PC-9 (cell line): ENCODE data around the gene KCTD16. TPM values are rescaled to one million over a fixed set of nuclear protein-coding genes. Genes with fewer than 3 reads are reported as not detected.

Experiments
- BruUV-seq: library from RNA; stranded (reverse); fragments of 400-500 nt; replicated peaks from 2 replicates; lab custom pipeline; 2021; lab: Mats Ljungman, UMichigan
- CTCF ChIA-PET: fragments of 300-600 bp; sonication (Branson Sonifier 250); formaldehyde crosslinking; loops from one replicate; lab custom pipeline; 2022; ENCODE audit warnings: antibody characterized with exemption; lab: Charles Lee
- POLR2A ChIA-PET: fragments of 300-600 bp; sonication (Branson Sonifier 250); formaldehyde crosslinking; loops from one replicate; lab custom pipeline; 2022; ENCODE audit warnings: antibody characterized with exemption; ENCODE audit not compliant: unreplicated experiment; lab: Charles Lee
- DNase-seq, 2 experiments: peaks; one replicate each; pipeline versions ENCODE4 v3.0.0 to v3.0.0-alpha.2; 2015 to 2022; ENCODE audit warnings: mixed read lengths in 1 of 2
- H2AFZ ChIP-seq: fragments of 200-600 bp; sonication (generic); 2 replicates; pipeline ENCODE4 v1.8.1; 2017; ENCODE audit warnings: antibody characterized with exemption
- H3F3A ChIP-seq: fragments of 200-600 bp; sonication (generic); 2 replicates; pipeline ENCODE4 v1.8.1; 2017; ENCODE audit warnings: antibody characterized with exemption, mild to moderate bottlenecking, low read depth; ENCODE audit not compliant: insufficient read depth
- H3K27ac ChIP-seq: fragments of 200-600 bp; sonication (generic); 2 replicates; pipeline ENCODE4 v1.6.1; 2016; ENCODE audit warnings: mixed run types
- H3K27me3 ChIP-seq: fragments of 200-600 bp; sonication (generic); 2 replicates; pipeline ENCODE4 v1.6.1; 2016; ENCODE audit warnings: low read depth, mixed run types; ENCODE audit not compliant: insufficient read depth
- H3K36me3 ChIP-seq: fragments of 200-600 bp; sonication (generic); 2 replicates; pipeline ENCODE4 v1.6.1; 2016; ENCODE audit warnings: low read depth, mixed run types
- H3K4me1 ChIP-seq: fragments of 200-600 bp; sonication (generic); replicated peaks from 2 replicates; pipeline ENCODE4 v1.6.1; 2016; ENCODE audit warnings: mixed run types; ENCODE audit not compliant: insufficient read depth
- H3K4me2 ChIP-seq: fragments of 200-600 bp; sonication (generic); 2 replicates; pipeline ENCODE4 v1.6.1; 2017; ENCODE audit warnings: mixed run types
- H3K4me3 ChIP-seq: fragments of 200-600 bp; sonication (generic); 2 replicates; pipeline ENCODE4 v1.6.1; 2016; ENCODE audit warnings: mixed run types
- H3K79me2 ChIP-seq: fragments of 200-600 bp; sonication (generic); 2 replicates; pipeline ENCODE4 v1.6.1; 2017; ENCODE audit warnings: low read depth, mixed run types
- H3K9me2 ChIP-seq: fragments of 200-600 bp; sonication (generic); 2 replicates; pipeline ENCODE4 v1.8.1; 2017; ENCODE audit warnings: mild to moderate bottlenecking; ENCODE audit not compliant: insufficient read depth
- H3K9me3 ChIP-seq: fragments of 200-600 bp; sonication (generic); 2 replicates; pipeline ENCODE4 v1.8.1; 2016; ENCODE audit warnings: low read depth; ENCODE audit not compliant: insufficient read depth
- H4K20me1 ChIP-seq: fragments of 200-600 bp; sonication (generic); 2 replicates; pipeline ENCODE4 v1.8.1; 2017; ENCODE audit not compliant: insufficient read depth
- EZH2 ChIP-seq: fragments of 200-600 bp; sonication (generic); IDR thresholded peaks from 2 replicates; pipeline ENCODE4 v1.8.0; 2017; ENCODE audit warnings: antibody characterized with exemption, low read depth
- intact Hi-C: fragments of 100-400 bp; cut with micrococcal nuclease; formaldehyde crosslinking; loops from one replicate; pipeline ENCODE4 v1.10.0; 2022; ENCODE audit not compliant: unreplicated experiment
- total RNA-seq: library from RNA; stranded (reverse); gene quantifications from 2 replicates; pipeline ENCODE4 v1.2.3, GENCODE V29; 2021
- TF ChIP-seq, protein P1 (sequence below): fragments of 200-600 bp; sonication (generic); conservative IDR thresholded peaks from 2 replicates; pipeline ENCODE4 v1.6.1; 2017; ENCODE audit warnings: mixed run types, antibody characterized with exemption, mild to moderate bottlenecking, moderate library complexity

KCTD16 gene
- total RNA-seq, 1 experiment from 2014 or later = 0.33 TPM

DNA sequence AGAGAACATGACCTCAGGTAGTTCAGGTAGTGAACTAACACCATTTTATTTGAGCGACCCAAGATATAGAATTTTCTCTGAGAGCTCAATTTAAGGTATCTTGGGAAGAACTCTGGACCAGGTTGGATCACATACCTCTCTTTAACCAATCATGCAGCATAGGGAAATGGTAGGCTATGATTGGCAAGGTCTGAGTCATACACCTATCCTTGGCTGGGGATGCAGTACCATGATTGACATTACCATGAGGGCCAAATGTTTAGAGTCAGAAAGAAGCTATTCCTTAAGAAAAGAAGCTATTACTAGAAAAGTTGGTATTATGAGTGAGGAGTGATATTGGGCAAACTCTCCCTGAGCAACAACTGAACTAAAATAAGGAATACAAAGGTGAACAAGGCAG, 258.7 kb downstream of the KCTD16 start:
- Histone ChIP-seq H3K27me3 (peaks cover 6% of the 10 kb centered on the region; the same call in 1 of the 2 replicates), H3K4me3 (no peak overlapping the region), H3K27ac (no peak overlapping the region), H3F3A (no peaks in the 10 kb centered on the region), H3K79me2 (no peaks in the 10 kb centered on the region), H3K9me2 (no peaks in the 10 kb centered on the region), H3K4me1 (no peaks in the 10 kb centered on the region), H2AFZ (no peak overlapping the region), H3K36me3 (no peaks in the 10 kb centered on the region), H3K4me2 (no peak overlapping the region), H3K9me3 (no peaks in the 10 kb centered on the region), H4K20me1 (no peaks in the 10 kb centered on the region)
- BruUV-seq = no TSS peak
- intact Hi-C loops = no loop called here
- CTCF ChIA-PET = no interaction called here
- no peak for DNase-seq
- POLR2A ChIA-PET = no interaction called here
- TF ChIP-seq, protein P1, sequence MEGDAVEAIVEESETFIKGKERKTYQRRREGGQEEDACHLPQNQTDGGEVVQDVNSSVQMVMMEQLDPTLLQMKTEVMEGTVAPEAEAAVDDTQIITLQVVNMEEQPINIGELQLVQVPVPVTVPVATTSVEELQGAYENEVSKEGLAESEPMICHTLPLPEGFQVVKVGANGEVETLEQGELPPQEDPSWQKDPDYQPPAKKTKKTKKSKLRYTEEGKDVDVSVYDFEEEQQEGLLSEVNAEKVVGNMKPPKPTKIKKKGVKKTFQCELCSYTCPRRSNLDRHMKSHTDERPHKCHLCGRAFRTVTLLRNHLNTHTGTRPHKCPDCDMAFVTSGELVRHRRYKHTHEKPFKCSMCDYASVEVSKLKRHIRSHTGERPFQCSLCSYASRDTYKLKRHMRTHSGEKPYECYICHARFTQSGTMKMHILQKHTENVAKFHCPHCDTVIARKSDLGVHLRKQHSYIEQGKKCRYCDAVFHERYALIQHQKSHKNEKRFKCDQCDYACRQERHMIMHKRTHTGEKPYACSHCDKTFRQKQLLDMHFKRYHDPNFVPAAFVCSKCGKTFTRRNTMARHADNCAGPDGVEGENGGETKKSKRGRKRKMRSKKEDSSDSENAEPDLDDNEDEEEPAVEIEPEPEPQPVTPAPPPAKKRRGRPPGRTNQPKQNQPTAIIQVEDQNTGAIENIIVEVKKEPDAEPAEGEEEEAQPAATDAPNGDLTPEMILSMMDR = no peak
- no peak for TF ChIP-seq EZH2

DNA sequence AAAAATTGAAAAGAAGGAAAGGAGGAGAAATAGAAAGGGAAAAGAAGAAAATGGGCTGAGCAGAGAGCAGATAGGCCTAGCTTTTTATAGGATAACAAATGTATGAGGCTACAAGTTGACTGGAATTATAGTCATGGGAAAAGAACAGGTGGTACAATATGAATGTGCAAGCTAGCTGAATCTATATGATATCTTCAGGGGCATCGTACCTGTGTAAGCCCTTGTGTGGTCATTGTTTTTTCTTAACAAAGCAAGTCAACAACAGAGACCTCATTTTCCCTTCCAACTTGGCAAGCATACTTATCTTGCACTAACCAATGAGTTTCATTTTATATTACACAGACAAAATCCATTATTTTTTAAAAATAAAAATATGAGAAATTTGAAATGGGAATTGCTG, 259.2 kb downstream of the KCTD16 start:
- CTCF ChIA-PET = no interaction called here
- Histone ChIP-seq H3K9me3 (no peaks in the 10 kb centered on the region), H4K20me1 (no peaks in the 10 kb centered on the region), H3K79me2 (no peaks in the 10 kb centered on the region), H3K4me1 (no peaks in the 10 kb centered on the region), H2AFZ (no peak overlapping the region), H3K27me3 (peaks cover 11% of the 10 kb centered on the region; the same call in 1 of the 2 replicates), H3F3A (no peaks in the 10 kb centered on the region), H3K27ac (no peak overlapping the region), H3K9me2 (no peaks in the 10 kb centered on the region), H3K4me3 (no peak overlapping the region), H3K36me3 (no peaks in the 10 kb centered on the region), H3K4me2 (no peak overlapping the region)
- BruUV-seq = no TSS peak
- POLR2A ChIA-PET = no interaction called here
- DNase-seq = no peak
- intact Hi-C loops = no loop called here
- no peak for TF ChIP-seq EZH2

DNA sequence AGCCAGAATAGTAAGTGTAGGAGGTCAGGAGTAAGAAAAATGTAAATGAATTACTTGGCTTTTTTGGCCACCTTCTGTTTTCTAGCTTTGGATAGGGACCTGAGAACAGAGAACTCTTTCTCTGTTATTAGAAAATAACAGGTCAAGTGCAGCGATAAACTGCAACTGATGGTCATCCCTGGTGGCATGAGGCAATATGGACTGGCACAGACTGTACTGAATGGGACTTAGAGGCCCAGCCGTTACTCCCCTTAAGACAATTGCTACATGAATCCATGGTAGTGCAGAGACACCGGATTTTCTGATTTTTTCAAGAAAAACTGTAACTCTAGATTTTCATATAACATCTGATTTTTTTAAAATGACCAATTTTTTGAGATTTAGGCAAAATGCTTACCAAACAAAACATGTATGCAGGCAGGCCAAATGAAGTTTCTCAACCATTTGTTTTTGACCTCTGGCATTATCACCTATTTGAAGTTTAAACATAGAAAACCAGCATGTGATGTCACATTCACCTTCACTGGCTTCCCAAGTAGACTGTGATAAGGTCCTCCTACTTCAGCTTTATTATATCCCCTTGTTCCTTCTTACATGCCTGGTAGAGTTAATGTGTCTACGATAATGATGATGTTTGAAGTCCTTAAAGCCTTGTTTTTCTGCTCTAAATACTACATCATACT, 262.6 kb downstream of the KCTD16 start:
- H3K9me3 ChIP-seq = no peaks in the 10 kb centered on the region
- no peak overlapping the region for H3K4me3 ChIP-seq
- ChIA-PET POLR2A (no interaction called here), CTCF (interaction anchor here (0.6 kb wide), 1 partner anchor 224 kb away, joined by 3 read pairs; no protein-coding TSS in a partner anchor)
- BruUV-seq = no TSS peak
- DNase-seq = no peak
- no peak overlapping the region for H3K27ac ChIP-seq
- H3K4me1 ChIP-seq = no peaks in the 10 kb centered on the region
- H3K4me2 ChIP-seq = no peak overlapping the region
- no peaks in the 10 kb centered on the region for H3K36me3 ChIP-seq
- intact Hi-C loops = no loop called here
- no peaks in the 10 kb centered on the region for H4K20me1 ChIP-seq
- H3K9me2 ChIP-seq = no peaks in the 10 kb centered on the region
- no peaks in the 10 kb centered on the region for H3K79me2 ChIP-seq
- TF ChIP-seq, protein P1 = no peak
- H3K27me3 ChIP-seq = peaks cover 12% of the 10 kb centered on the region; the same call in 1 of the 2 replicates
- no peak overlapping the region for H2AFZ ChIP-seq
- no peaks in the 10 kb centered on the region for H3F3A ChIP-seq
